NB4 (cell line): ENCODE results near the gene GALNT14.

ENCODE experiments used
- CTCF ChIP-seq: IDR thresholded peaks from one replicate; pipeline ENCODE4 v1.5.1; 2012; ENCODE audit warnings: low read depth, low read length
- MAX ChIP-seq: IDR thresholded peaks from 2 replicates; pipeline ENCODE4 v1.6.1; 2011; ENCODE audit warnings: low read depth, low read length
- MYC ChIP-seq: IDR thresholded peaks from 2 replicates; pipeline ENCODE4 v1.6.1; 2011; ENCODE audit warnings: low read depth, low read length
- POLR2A ChIP-seq: IDR thresholded peaks from 2 replicates; pipeline ENCODE4 v1.6.1; 2011; ENCODE audit warnings: mild to moderate bottlenecking; ENCODE audit not compliant: insufficient read length; ENCODE audit errors: extremely low read depth

GRCh38 chr2:30883184-30883583 is 255.1 kb downstream of the GALNT14 start:
- no peak for TF ChIP-seq CTCF
- no peak for TF ChIP-seq POLR2A
- TF ChIP-seq MAX, result no peak
- no peak for TF ChIP-seq MYC
